CD8-positive, alpha-beta memory T cell (primary cell): Measurements from ENCODE around the gene B3GALT5. TPM values are rescaled to one million over a fixed set of nuclear protein-coding genes. Genes with fewer than 3 reads are reported as not detected.

Experiments used
- CTCF ChIA-PET: fragments of 350-600 bp; sonication (Branson Sonifier 250); formaldehyde crosslinking; loops from one replicate; lab custom pipeline; 2021; ENCODE audit warnings: antibody characterized with exemption; lab: Charles Lee
- POLR2A ChIA-PET: fragments of 350-600 bp; sonication (Branson Sonifier 250); formaldehyde crosslinking; loops from one replicate; lab custom pipeline; 2021; ENCODE audit warnings: antibody characterized with exemption; lab: Charles Lee
- DNase-seq, 5 donors: peaks; one replicate each; pipeline versions ENCODE4 v3.0.0 to v3.0.0-alpha.2; 2020 to 2022; ENCODE audit warnings: mixed read lengths in 1 of 5
- H3K27ac ChIP-seq: one replicate; pipeline ENCODE4 v1.7.0; 2013; ENCODE audit warnings: low read depth, mild to moderate bottlenecking, low read length, moderate library complexity
- H3K27me3 ChIP-seq: 2 replicates; pipeline ENCODE4 v1.7.0; 2013; ENCODE audit warnings: low read length, mild to moderate bottlenecking; ENCODE audit not compliant: insufficient read depth, poor library complexity, severe bottlenecking
- H3K36me3 ChIP-seq: 2 replicates; pipeline ENCODE4 v1.7.0; 2013; ENCODE audit warnings: mild to moderate bottlenecking, low read length, moderate library complexity; ENCODE audit not compliant: insufficient read depth
- H3K4me1 ChIP-seq: 2 replicates; pipeline ENCODE4 v1.7.0; 2013; ENCODE audit warnings: mild to moderate bottlenecking, low read length, moderate library complexity; ENCODE audit not compliant: insufficient read depth
- H3K4me3 ChIP-seq: 2 replicates; pipeline ENCODE4 v1.7.0; 2013; ENCODE audit warnings: mild to moderate bottlenecking, low read length
- H3K9me3 ChIP-seq: 2 replicates; pipeline ENCODE4 v1.7.0; 2013; ENCODE audit warnings: mild to moderate bottlenecking, low read length
- H3K27ac Mint-ChIP-seq, 8 donors: one replicate each; pipeline ENCODE4 v1.8.0; 2020 to 2021; ENCODE audit warnings: mixed read lengths in 8 of 8, mild to moderate bottlenecking in 6 of 8, inconsistent platforms in 3 of 8, moderate library complexity in 3 of 8
- H3K27me3 Mint-ChIP-seq, 2 donors: one replicate each; pipeline ENCODE4 v1.8.0; 2020 to 2021; ENCODE audit warnings: mixed read lengths in 2 of 2, mild to moderate bottlenecking in 1 of 2, moderate library complexity in 1 of 2
- H3K36me3 Mint-ChIP-seq, 3 donors: one replicate each; pipeline ENCODE4 v1.8.0; 2020 to 2021; ENCODE audit warnings: mixed read lengths in 3 of 3, inconsistent platforms in 1 of 3, mild to moderate bottlenecking in 1 of 3
- H3K4me1 Mint-ChIP-seq, 3 donors: one replicate each; pipeline ENCODE4 v1.8.0; 2020 to 2021; ENCODE audit warnings: mixed read lengths in 3 of 3, inconsistent platforms in 1 of 3, mild to moderate bottlenecking in 1 of 3
- H3K4me3 Mint-ChIP-seq, 7 donors: one replicate each; pipeline ENCODE4 v1.8.0; 2020 to 2021; ENCODE audit warnings: mixed read lengths in 7 of 7, mild to moderate bottlenecking in 6 of 7, moderate library complexity in 4 of 7, inconsistent platforms in 2 of 7
- H3K9me3 Mint-ChIP-seq, 5 donors: one replicate each; pipeline ENCODE4 v1.8.0; 2020 to 2022; ENCODE audit warnings: mixed read lengths in 5 of 5, mild to moderate bottlenecking in 3 of 5, moderate library complexity in 2 of 5, inconsistent platforms in 1 of 5
- polyA plus RNA-seq: library from polyadenylated mRNA; unstranded; fragments of 300-500 nt; fragmentation: Illumina TruSeq; gene quantifications from one replicate; pipeline ENCODE4 v1.2.3, GENCODE V29; 2021
- total RNA-seq, 2 experiments: library from RNA; stranded (reverse); gene quantifications; one replicate each; pipeline ENCODE4 v1.2.3, GENCODE V29; 2021

Gene B3GALT5
- total and polyA plus RNA-seq, 3 experiments from 2014 or later: not detected

DNA sequence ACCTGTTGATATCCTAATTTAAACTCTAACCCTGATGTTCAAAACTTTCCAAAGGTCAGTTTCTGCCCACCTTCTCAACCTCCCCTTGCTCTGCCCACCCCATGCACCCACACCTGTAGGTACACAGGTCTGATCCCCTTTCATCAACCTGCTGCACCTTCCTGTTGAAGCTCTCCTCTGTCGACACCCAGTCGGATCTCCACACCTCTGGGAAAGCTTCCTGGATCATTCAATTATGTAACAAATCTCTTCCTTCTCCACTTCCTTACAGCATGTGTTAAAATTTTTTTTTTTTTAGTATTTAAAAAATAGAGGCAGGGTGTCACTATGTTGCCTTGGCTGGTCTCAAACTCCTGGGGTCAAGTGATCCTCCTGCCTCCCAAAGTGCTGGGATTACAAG lies 87.6 kb downstream of the B3GALT5 start:
- no peak overlapping the region for H3K27ac Mint-ChIP-seq
- Histone ChIP-seq H3K27me3 (no peaks in the 10 kb centered on the region), H3K27ac (no peak overlapping the region), H3K4me3 (no peak overlapping the region), H3K4me1 (no peaks in the 10 kb centered on the region), H3K9me3 (no peaks in the 10 kb centered on the region), H3K36me3 (no peaks in the 10 kb centered on the region)
- no peaks in the 10 kb centered on the region for H3K4me1 Mint-ChIP-seq
- H3K9me3 Mint-ChIP-seq: peaks cover 0 to 9% (median 4%) of the 10 kb centered on the region in 5 donors
- CTCF ChIA-PET: no interaction called here
- no peak overlapping the region for H3K4me3 Mint-ChIP-seq
- DNase-seq: no peak
- POLR2A ChIA-PET: no interaction called here
- H3K27me3 Mint-ChIP-seq: peaks cover 0 to 4% of the 10 kb centered on the region in 2 donors
- peaks cover 0 to 1% (median 0%) of the 10 kb centered on the region in 3 donors for H3K36me3 Mint-ChIP-seq

DNA sequence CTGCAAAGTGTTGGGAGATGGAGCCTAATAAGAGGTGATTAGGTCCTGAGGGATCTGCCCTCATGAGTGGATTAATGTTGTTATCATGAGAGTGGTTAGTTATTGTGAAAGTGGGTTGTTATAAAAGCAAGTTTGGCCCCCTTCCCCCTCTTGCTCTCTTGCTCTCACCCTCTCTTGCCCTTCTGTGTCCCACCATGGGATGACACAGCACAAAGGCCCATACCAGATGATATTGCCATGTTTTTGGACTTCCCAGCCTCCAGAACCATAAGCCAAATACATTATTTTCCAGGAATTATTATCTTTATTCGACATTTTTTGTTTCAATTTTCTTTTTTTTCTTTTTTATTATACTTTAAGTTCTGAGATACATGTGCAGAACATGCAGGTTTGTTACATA lies 90.8 kb downstream of the B3GALT5 start:
- CTCF ChIA-PET: no interaction called here
- H3K4me1 ChIP-seq: no peaks in the 10 kb centered on the region

DNA sequence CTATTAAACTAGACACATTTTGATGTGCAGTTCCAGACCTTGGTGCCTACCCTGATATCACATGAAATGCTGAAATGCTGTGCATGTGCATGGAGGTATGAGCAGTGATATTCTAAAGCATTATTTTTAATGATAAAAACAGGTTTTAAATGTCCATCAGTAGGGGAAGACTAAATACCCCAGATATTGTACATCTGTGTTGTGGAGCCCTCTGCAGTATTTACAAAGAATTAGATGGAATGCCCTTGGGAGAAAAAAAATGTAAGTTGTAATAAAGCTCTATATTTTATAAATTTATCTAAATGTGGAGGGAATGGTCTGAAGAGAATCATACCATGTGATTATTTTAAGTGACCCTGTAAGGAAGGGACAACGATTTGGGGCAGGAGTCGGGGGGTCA lies 93.1 kb downstream of the B3GALT5 start:
- Mint-ChIP-seq H3K4me3 (no peak overlapping the region), H3K27ac (no peak overlapping the region), H3K36me3 (peaks cover 0 to 1% (median 0%) of the 10 kb centered on the region in 3 donors), H3K9me3 (peaks cover 0 to 9% (median 4%) of the 10 kb centered on the region in 5 donors), H3K4me1 (no peaks in the 10 kb centered on the region), H3K27me3 (peaks cover 0 to 9% of the 10 kb centered on the region in 2 donors)
- Histone ChIP-seq H3K27me3 (no peaks in the 10 kb centered on the region), H3K27ac (no peak overlapping the region), H3K9me3 (no peaks in the 10 kb centered on the region), H3K4me1 (no peaks in the 10 kb centered on the region), H3K36me3 (no peaks in the 10 kb centered on the region), H3K4me3 (no peak overlapping the region)
- POLR2A ChIA-PET: no interaction called here
- CTCF ChIA-PET: no interaction called here
- no peak for DNase-seq

More for the DNA sequence above, 90.8 kb downstream of the B3GALT5 start:
- no peak for DNase-seq
- H3K9me3 Mint-ChIP-seq: peaks cover 0 to 9% (median 4%) of the 10 kb centered on the region in 5 donors
- H3K27me3 ChIP-seq: no peaks in the 10 kb centered on the region
- peaks cover 0 to 1% (median 0%) of the 10 kb centered on the region in 3 donors for H3K36me3 Mint-ChIP-seq
- no peaks in the 10 kb centered on the region for H3K36me3 ChIP-seq
- POLR2A ChIA-PET: no interaction called here
- H3K4me3 ChIP-seq: no peak overlapping the region
- no peak overlapping the region for H3K4me3 Mint-ChIP-seq
- H3K4me1 Mint-ChIP-seq: no peaks in the 10 kb centered on the region
- H3K9me3 ChIP-seq: no peaks in the 10 kb centered on the region
- no peak overlapping the region for H3K27ac Mint-ChIP-seq
- H3K27me3 Mint-ChIP-seq: peaks cover 0 to 8% of the 10 kb centered on the region in 2 donors
- H3K27ac ChIP-seq: no peak overlapping the region

DNA sequence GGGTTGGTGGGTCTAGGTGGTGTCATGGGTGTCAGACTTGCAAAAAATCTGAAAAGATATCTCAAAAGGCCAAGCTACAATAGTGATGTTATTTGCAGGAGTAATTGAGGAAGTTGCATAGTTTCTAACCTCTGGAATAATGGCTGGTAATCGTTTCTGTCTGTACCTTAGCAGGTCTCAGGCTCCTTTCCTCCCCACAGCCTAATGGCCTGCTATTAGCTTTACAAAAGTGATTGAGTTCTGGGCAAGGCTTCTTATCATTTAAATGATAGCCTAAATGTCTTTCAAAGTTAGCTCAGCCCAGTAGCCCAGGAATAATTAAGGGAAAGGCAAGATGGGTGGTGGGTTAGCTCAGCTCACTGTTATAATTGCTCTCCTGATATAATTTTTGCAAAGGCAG lies 94.6 kb downstream of the B3GALT5 start:
- Mint-ChIP-seq H3K4me3 (no peak overlapping the region), H3K9me3 (peaks cover 0 to 9% (median 4%) of the 10 kb centered on the region in 5 donors), H3K27ac (no peak overlapping the region), H3K4me1 (no peaks in the 10 kb centered on the region), H3K27me3 (peaks cover 0 to 11% of the 10 kb centered on the region in 2 donors), H3K36me3 (peaks cover 0 to 1% (median 0%) of the 10 kb centered on the region in 3 donors)
- CTCF ChIA-PET: no interaction called here
- Histone ChIP-seq H3K4me3 (no peak overlapping the region), H3K27me3 (no peaks in the 10 kb centered on the region), H3K9me3 (no peaks in the 10 kb centered on the region), H3K4me1 (no peaks in the 10 kb centered on the region), H3K36me3 (no peaks in the 10 kb centered on the region), H3K27ac (no peak overlapping the region)
- DNase-seq: no peak
- POLR2A ChIA-PET: no interaction called here

DNA sequence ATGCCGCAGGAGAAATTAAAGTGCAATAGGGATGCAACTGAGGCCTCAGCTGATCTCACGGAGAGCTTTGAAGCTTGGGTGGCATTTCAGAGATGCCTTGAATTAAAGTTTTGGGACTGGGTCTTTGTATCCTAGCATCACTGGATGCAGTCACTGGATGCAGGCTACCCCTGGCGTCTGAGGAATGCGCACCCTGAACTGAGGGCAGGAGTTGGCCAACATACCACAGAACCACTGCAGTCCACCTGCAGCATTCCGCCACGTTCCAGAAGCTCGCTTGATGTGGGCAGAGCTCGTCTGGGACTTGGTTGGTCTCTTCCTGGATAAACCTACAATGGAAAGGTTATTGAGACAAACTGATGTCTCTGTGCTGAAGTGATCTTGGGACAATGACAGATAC lies 98.1 kb downstream of the B3GALT5 start:
- H3K9me3 Mint-ChIP-seq: no peaks in the 10 kb centered on the region
- no peaks in the 10 kb centered on the region for H3K4me1 ChIP-seq
- ChIA-PET CTCF (no interaction called here), POLR2A (no interaction called here)
- no peaks in the 10 kb centered on the region for H3K27me3 ChIP-seq
- DNase-seq: no peak
- H3K27ac ChIP-seq: no peak overlapping the region
- H3K36me3 Mint-ChIP-seq: no peaks in the 10 kb centered on the region
- no peak overlapping the region for H3K4me3 Mint-ChIP-seq
- no peak overlapping the region for H3K27ac Mint-ChIP-seq
- H3K27me3 Mint-ChIP-seq: peaks cover 4 to 7% of the 10 kb centered on the region in 2 donors
- no peaks in the 10 kb centered on the region for H3K36me3 ChIP-seq
- H3K4me1 Mint-ChIP-seq: no peaks in the 10 kb centered on the region
- H3K9me3 ChIP-seq: no peaks in the 10 kb centered on the region
- H3K4me3 ChIP-seq: no peak overlapping the region

DNA sequence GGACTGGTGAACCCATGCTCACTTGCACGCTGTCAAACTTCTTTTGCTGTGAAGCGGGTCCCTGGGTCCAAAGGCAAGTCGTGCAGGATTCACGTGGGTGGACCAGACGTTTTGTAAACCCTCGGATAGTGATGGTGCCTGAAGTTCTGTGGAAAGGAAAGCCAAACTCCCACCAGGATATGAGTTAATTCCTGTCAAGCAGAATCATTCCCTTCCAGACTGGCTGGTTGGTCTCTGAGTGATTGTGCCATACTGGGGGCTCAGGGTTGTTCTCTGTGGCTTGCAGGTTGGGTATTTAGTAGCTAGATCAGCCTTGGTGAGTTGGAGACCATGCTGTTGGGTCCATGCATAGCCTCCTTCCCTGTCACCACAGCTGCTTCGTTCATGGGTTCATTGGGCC lies 99.5 kb downstream of the B3GALT5 start:
- Histone ChIP-seq H3K27me3 (no peaks in the 10 kb centered on the region), H3K27ac (no peak overlapping the region), H3K36me3 (no peaks in the 10 kb centered on the region), H3K4me1 (no peaks in the 10 kb centered on the region), H3K4me3 (no peak overlapping the region), H3K9me3 (no peaks in the 10 kb centered on the region)
- no peak for DNase-seq
- Mint-ChIP-seq H3K9me3 (no peaks in the 10 kb centered on the region), H3K36me3 (no peaks in the 10 kb centered on the region), H3K4me1 (no peaks in the 10 kb centered on the region), H3K27me3 (peaks cover 4 to 7% of the 10 kb centered on the region in 2 donors), H3K4me3 (no peak overlapping the region), H3K27ac (no peak overlapping the region)
- ChIA-PET POLR2A (no interaction called here), CTCF (no interaction called here)

DNA sequence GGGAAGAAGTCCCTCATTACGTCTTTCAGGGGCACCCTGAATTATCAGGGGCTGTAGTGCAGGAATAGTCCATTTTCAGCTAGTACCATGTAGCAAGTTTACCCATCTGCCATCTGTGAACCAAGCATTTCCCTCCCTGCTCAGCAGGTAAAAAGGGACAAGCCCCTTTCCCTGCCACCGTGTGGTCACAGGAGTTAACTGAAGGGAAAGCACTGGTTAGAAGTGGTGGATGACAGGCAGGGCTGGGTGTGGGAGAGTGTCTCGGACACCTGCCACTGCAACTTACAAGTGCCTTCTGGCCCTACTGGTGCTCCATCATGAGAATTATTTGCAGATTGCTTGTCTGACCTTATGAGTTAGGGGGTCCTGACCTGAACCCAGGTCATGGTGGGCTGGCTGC lies 100.2 kb downstream of the B3GALT5 start:
- H3K9me3 Mint-ChIP-seq: no peaks in the 10 kb centered on the region
- H3K36me3 Mint-ChIP-seq: no peaks in the 10 kb centered on the region
- DNase-seq: no peak
- Histone ChIP-seq H3K4me1 (no peaks in the 10 kb centered on the region), H3K4me3 (no peak overlapping the region), H3K27ac (no peak overlapping the region), H3K9me3 (no peaks in the 10 kb centered on the region), H3K27me3 (no peaks in the 10 kb centered on the region), H3K36me3 (no peaks in the 10 kb centered on the region)
- H3K4me1 Mint-ChIP-seq: no peaks in the 10 kb centered on the region
- CTCF ChIA-PET: no interaction called here
- H3K27ac Mint-ChIP-seq: no peak overlapping the region
- H3K4me3 Mint-ChIP-seq: no peak overlapping the region
- peaks cover 4 to 7% of the 10 kb centered on the region in 2 donors for H3K27me3 Mint-ChIP-seq
- POLR2A ChIA-PET: no interaction called here

DNA sequence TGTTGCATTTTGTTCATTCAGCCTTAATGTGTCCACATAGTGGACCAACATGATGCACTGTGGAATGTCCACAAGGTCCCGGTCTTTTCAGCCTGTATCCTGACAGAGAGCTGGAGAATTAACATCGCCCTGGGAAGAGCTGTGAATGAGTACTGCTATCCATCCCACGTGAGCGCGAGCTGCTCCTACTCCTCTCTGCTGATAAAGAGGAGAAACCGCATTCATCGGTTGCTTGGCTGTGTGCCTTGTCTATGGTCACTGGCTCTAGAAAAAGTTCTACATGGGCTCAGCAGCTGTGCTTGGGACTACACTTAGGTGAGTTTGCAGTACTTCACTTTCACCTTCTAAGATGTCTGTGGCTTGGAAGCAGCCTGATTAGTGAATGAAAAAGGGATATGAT lies 101.2 kb downstream of the B3GALT5 start:
- Mint-ChIP-seq H3K36me3 (no peaks in the 10 kb centered on the region), H3K9me3 (no peaks in the 10 kb centered on the region), H3K27me3 (peaks cover 1 to 4% of the 10 kb centered on the region in 2 donors), H3K4me3 (no peak overlapping the region), H3K27ac (no peak overlapping the region), H3K4me1 (no peaks in the 10 kb centered on the region)
- Histone ChIP-seq H3K4me3 (no peak overlapping the region), H3K27ac (no peak overlapping the region), H3K27me3 (no peaks in the 10 kb centered on the region), H3K36me3 (no peaks in the 10 kb centered on the region), H3K9me3 (no peaks in the 10 kb centered on the region), H3K4me1 (no peaks in the 10 kb centered on the region)
- POLR2A ChIA-PET: no interaction called here
- no peak for DNase-seq
- CTCF ChIA-PET: no interaction called here

DNA sequence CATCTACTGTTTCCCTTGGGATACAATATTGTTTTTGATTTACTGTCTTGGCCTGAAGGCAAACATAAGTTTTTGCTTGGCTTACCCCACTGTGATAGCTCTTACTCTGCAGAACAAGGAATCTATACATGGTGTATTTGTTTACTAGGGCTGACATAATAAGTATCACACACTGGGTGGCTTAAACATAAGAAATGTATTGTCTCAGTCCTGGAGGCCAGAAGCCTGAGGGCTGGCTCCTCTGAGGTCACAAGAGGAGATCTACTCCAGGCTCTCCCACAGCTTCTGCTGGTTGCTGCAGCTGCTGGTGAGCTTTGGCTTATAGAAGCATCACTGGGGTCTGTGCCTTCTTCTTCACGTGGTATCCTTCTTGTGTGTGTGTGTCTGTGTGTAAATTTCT lies 101.6 kb downstream of the B3GALT5 start:
- Histone ChIP-seq H3K9me3 (no peaks in the 10 kb centered on the region), H3K4me3 (no peak overlapping the region), H3K27ac (no peak overlapping the region), H3K36me3 (no peaks in the 10 kb centered on the region), H3K4me1 (no peaks in the 10 kb centered on the region), H3K27me3 (no peaks in the 10 kb centered on the region)
- no peak for DNase-seq
- H3K27ac Mint-ChIP-seq: no peak overlapping the region
- H3K9me3 Mint-ChIP-seq: no peaks in the 10 kb centered on the region
- H3K27me3 Mint-ChIP-seq: peaks cover 1 to 4% of the 10 kb centered on the region in 2 donors
- H3K36me3 Mint-ChIP-seq: no peaks in the 10 kb centered on the region
- H3K4me3 Mint-ChIP-seq: no peak overlapping the region
- ChIA-PET CTCF (no interaction called here), POLR2A (no interaction called here)
- no peaks in the 10 kb centered on the region for H3K4me1 Mint-ChIP-seq
